MM.1S (cell line): ENCODE data around the gene LZIC.

Experiments used
- DNase-seq: peaks from one replicate; pipeline ENCODE4 v3.0.0-alpha.2; 2015
- H2AFZ ChIP-seq: fragments of 300-600 bp; sonication (generic); 2 replicates; pipeline ENCODE4 v1.6.0; 2016; ENCODE audit warnings: antibody characterized with exemption, low read length
- H3F3A ChIP-seq: fragments of 300-600 bp; sonication (generic); 2 replicates; pipeline ENCODE4 v1.6.1; 2016; ENCODE audit warnings: mild to moderate bottlenecking, antibody characterized with exemption, low read length, moderate library complexity, mixed read lengths; ENCODE audit not compliant: insufficient read depth
- H3K27ac ChIP-seq: fragments of 300-600 bp; sonication (generic); 2 replicates; pipeline ENCODE4 v1.5.1; 2016; ENCODE audit warnings: mild to moderate bottlenecking, low read length
- H3K27me3 ChIP-seq: fragments of 300-600 bp; sonication (generic); replicated peaks from 2 replicates; pipeline ENCODE4 v1.6.0; 2016; ENCODE audit warnings: low read length; ENCODE audit not compliant: insufficient read depth
- H3K36me3 ChIP-seq: fragments of 300-600 bp; sonication (generic); replicated peaks from 2 replicates; pipeline ENCODE4 v1.6.1; 2016; ENCODE audit warnings: mild to moderate bottlenecking, low read length, mixed read lengths; ENCODE audit not compliant: insufficient read depth
- H3K4me1 ChIP-seq: fragments of 300-600 bp; sonication (generic); 2 replicates; pipeline ENCODE4 v1.6.1; 2016; ENCODE audit warnings: low read length, mixed read lengths
- H3K4me2 ChIP-seq: fragments of 300-600 bp; sonication (generic); 2 replicates; pipeline ENCODE4 v1.6.0; 2016; ENCODE audit warnings: low read depth, low read length
- H3K4me3 ChIP-seq: fragments of 300-600 bp; sonication (generic); 2 replicates; pipeline ENCODE4 v1.5.1; 2016; ENCODE audit warnings: low read length, mixed read lengths
- H3K79me2 ChIP-seq: fragments of 300-600 bp; sonication (generic); 2 replicates; pipeline ENCODE4 v1.6.1; 2016; ENCODE audit warnings: mixed run types, low read length, mixed read lengths
- H3K9ac ChIP-seq: fragments of 300-600 bp; sonication (generic); 2 replicates; pipeline ENCODE4 v1.6.1; 2016; ENCODE audit warnings: low read length, mixed read lengths
- H3K9me2 ChIP-seq: fragments of 300-600 bp; sonication (generic); replicated peaks from 2 replicates; pipeline ENCODE4 v1.6.1; 2016; ENCODE audit warnings: mild to moderate bottlenecking, low read length, mixed read lengths; ENCODE audit not compliant: insufficient read depth
- H3K9me3 ChIP-seq: fragments of 300-600 bp; sonication (generic); replicated peaks from 2 replicates; pipeline ENCODE4 v1.6.1; 2016; ENCODE audit warnings: mild to moderate bottlenecking, low read length, mixed read lengths; ENCODE audit not compliant: insufficient read depth
- H4K20me1 ChIP-seq: fragments of 300-600 bp; sonication (generic); 2 replicates; pipeline ENCODE4 v1.6.1; 2016; ENCODE audit warnings: mild to moderate bottlenecking, low read length, moderate library complexity, mixed read lengths; ENCODE audit not compliant: insufficient read depth
- CTCF ChIP-seq: fragments of 300-600 bp; sonication (generic); IDR thresholded peaks from 2 replicates; pipeline ENCODE4 v1.5.1; 2016; ENCODE audit warnings: antibody characterized with exemption, low read length, mixed read lengths
- EZH2 ChIP-seq: fragments of 300-600 bp; sonication (generic); optimal IDR thresholded peaks from 2 replicates; pipeline ENCODE3; 2017; ENCODE audit warnings: low read depth, mild to moderate bottlenecking, antibody characterized with exemption, low read length, mixed read lengths
- EZH2phosphoT487 ChIP-seq: fragments of 300-600 bp; sonication (generic); IDR thresholded peaks from 2 replicates; pipeline ENCODE4 v1.6.1; 2018; ENCODE audit warnings: antibody characterized with exemption, low read length

LZIC gene

GRCh38 chr1:9907441-9907840 is 35.8 kb downstream of the LZIC start:
- Histone ChIP-seq H3K9ac (no peak overlapping the region), H3K27ac (no peak overlapping the region), H3K79me2 (peaks cover 11% of the 10 kb centered on the region; the same call in 1 of the 2 replicates), H3K9me2 (no peaks in the 10 kb centered on the region), H3K4me1 (peaks cover 7% of the 10 kb centered on the region), H3F3A (peaks cover 9% of the 10 kb centered on the region), H3K4me2 (no peak overlapping the region), H3K9me3 (no peaks in the 10 kb centered on the region), H3K27me3 (no peaks in the 10 kb centered on the region), H3K36me3 (no peaks in the 10 kb centered on the region), H4K20me1 (no peaks in the 10 kb centered on the region), H2AFZ (no peak overlapping the region), H3K4me3 (no peak overlapping the region)
- TF ChIP-seq CTCF (no peak), EZH2 (no peak), EZH2phosphoT487 (no peak)
- DNase-seq: no peak

GRCh38 chr1:9906466-9906865 is 36.7 kb downstream of the LZIC start:
- Histone ChIP-seq H3K9me2 (no peaks in the 10 kb centered on the region), H3K9me3 (no peaks in the 10 kb centered on the region), H4K20me1 (no peaks in the 10 kb centered on the region), H3K4me3 (no peak overlapping the region), H3K79me2 (peaks cover 11% of the 10 kb centered on the region; the same call in 1 of the 2 replicates), H3K36me3 (no peaks in the 10 kb centered on the region), H3K4me1 (peaks cover 7% of the 10 kb centered on the region), H3K27ac (no peak overlapping the region), H3K4me2 (no peak overlapping the region), H3K9ac (no peak overlapping the region), H2AFZ (no peak overlapping the region), H3F3A (peaks cover 9% of the 10 kb centered on the region), H3K27me3 (no peaks in the 10 kb centered on the region)
- DNase-seq: no peak
- no peak for TF ChIP-seq EZH2
- no peak for TF ChIP-seq CTCF
- TF ChIP-seq EZH2phosphoT487: no peak

DNA sequence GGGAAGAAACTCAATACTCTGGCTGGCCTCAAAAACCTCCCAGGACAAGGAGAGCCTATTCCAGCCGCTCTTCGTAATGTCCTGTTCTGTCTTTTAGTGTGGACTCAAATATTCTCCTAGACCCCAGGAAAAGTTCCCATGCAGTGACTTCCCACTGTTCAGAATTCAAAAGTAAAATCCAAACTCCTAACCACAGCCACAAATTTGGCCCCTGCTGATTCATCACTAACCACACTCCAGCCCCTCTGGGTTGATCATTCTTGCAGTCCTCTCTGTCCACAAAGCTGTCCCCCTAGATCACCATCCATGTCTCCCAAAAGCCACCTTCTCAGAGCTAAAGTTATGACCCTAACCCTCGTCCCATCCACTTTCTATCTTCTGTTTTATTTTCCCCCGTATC is 38.2 kb downstream of the LZIC start:
- Histone ChIP-seq H3K9ac (no peak overlapping the region), H3K27me3 (no peaks in the 10 kb centered on the region), H3K4me2 (no peak overlapping the region), H3K27ac (no peak overlapping the region), H3F3A (no peaks in the 10 kb centered on the region), H3K4me3 (no peak overlapping the region), H2AFZ (no peak overlapping the region), H3K36me3 (no peaks in the 10 kb centered on the region), H4K20me1 (no peaks in the 10 kb centered on the region), H3K9me2 (no peaks in the 10 kb centered on the region), H3K79me2 (peaks cover 11% of the 10 kb centered on the region; the same call in 1 of the 2 replicates), H3K4me1 (peaks cover 17% of the 10 kb centered on the region), H3K9me3 (no peaks in the 10 kb centered on the region)
- TF ChIP-seq EZH2phosphoT487 (no peak), CTCF (no peak), EZH2 (no peak)
- DNase-seq: no peak
